ENCODE results near the gene PRMT3. TPM values are rescaled to one million over a fixed set of nuclear protein-coding genes. Genes with fewer than 3 reads are reported as not detected.

PRMT3 gene
- total and polyA plus RNA-seq, 2 donors (not counting 1 experiment from before 2014, with no cell fraction given) = 6.0 to 18.3 TPM

GRCh38 chr11:20558741-20559140 lies 171.2 kb downstream of the PRMT3 start:
- Histone ChIP-seq H3K27me3 (replicated peaks in 1 of 4; ENCODE audit: control extremely low read depth in 1 of 4, control insufficient read depth in 3 of 4, insufficient read depth in 4 of 4, low read length in 3 of 4) (peaks cover 0 to 4% (median 0%) of the 10 kb centered on the region in 4 experiments), H3K79me2 (ENCODE audit: control insufficient read depth, insufficient read depth, low read length) (no peaks in the 10 kb centered on the region), H2AFZ (ENCODE audit: insufficient read depth, low read depth, low read length, poor library complexity, severe bottlenecking) (no peak overlapping the region), H3K4me1 (ENCODE audit: control insufficient read depth in 2 of 2, insufficient read depth in 2 of 2, low read length in 2 of 2) (no peaks in the 10 kb centered on the region), H3K4me2 (replicated peaks; ENCODE audit: low read depth, low read length, poor library complexity, severe bottlenecking) (no peak overlapping the region), H3K9me3 (ENCODE audit: control extremely low read depth in 1 of 3, control insufficient read depth in 2 of 3, insufficient read depth in 1 of 3, low read length in 2 of 3) (peaks cover 0 to 12% (median 0%) of the 10 kb centered on the region in 3 donors), H3K4me3 (ENCODE audit: control extremely low read depth in 1 of 5, extremely low read depth in 1 of 5, insufficient read depth in 1 of 5, low read depth in 2 of 5, low read length in 4 of 5) (no peak overlapping the region), H3K27ac (ENCODE audit: low read length in 2 of 2) (no peak overlapping the region), H3K36me3 (replicated peaks in 1 of 2; ENCODE audit: control extremely low read depth in 1 of 2, control insufficient read depth in 1 of 2, extremely low read depth in 1 of 2, insufficient read depth in 2 of 2, low read length in 1 of 2) (no peaks in the 10 kb centered on the region), H3K9ac (ENCODE audit: low read length) (no peak overlapping the region), H4K20me1 (ENCODE audit: control insufficient read depth, insufficient read depth, low read length, poor library complexity, severe bottlenecking) (no peaks in the 10 kb centered on the region)
- H3K4me1 Mint-ChIP-seq = no peaks in the 10 kb centered on the region
- ChIA-PET CTCF (no interaction called here), POLR2A (no interaction called here)
- 100% methylated on average over 3 of the region's 4 CpGs for WGBS (ENCODE audit: insufficient coverage)
- H3K4me3 Mint-ChIP-seq = no peak overlapping the region
- H3K9me3 Mint-ChIP-seq (ENCODE audit: insufficient read depth) = peaks cover 7% of the 10 kb centered on the region
- intact Hi-C loops (cut with micrococcal nuclease) = no loop called here
- TF ChIP-seq CTCF (IDR thresholded peaks at IDR 0.05) (no peak), EZH2 (IDR thresholded peaks at IDR 0.05; ENCODE audit: borderline replicate concordance, insufficient read depth, low read depth, low read length, poor library complexity, severe bottlenecking) (no peak)
- peaks cover 13% of the 10 kb centered on the region for H3K27me3 Mint-ChIP-seq
- no peak overlapping the region for H3K27ac Mint-ChIP-seq
- no peak for ATAC-seq (ENCODE audit: low read depth)
- no peak for DNase-seq

Other genes starting within 250 kb of the PRMT3 start
- gene DBX1, start 227.2 kb upstream of the PRMT3 start, total RNA-seq = not detected in 2 replicates
- not detected in 2 replicates for gene DBX1, start 227.2 kb upstream of the PRMT3 start, polyA plus RNA-seq
- gene HTATIP2, start 24.0 kb upstream of the PRMT3 start, total RNA-seq = 30.6 and 31.2 TPM in 2 replicates
- 18.2 and 23.1 TPM in 2 replicates for gene HTATIP2, start 24.0 kb upstream of the PRMT3 start, polyA plus RNA-seq
- gene SLC6A5, start 211.9 kb downstream of the PRMT3 start, total RNA-seq = not detected in 2 replicates
- not detected in 2 replicates for gene SLC6A5, start 211.9 kb downstream of the PRMT3 start, polyA plus RNA-seq